HG02763 (cell line): ENCODE measurements around the gene SLC41A3.

Source experiments
- ATAC-seq: cut with Tn5 transposase; IDR thresholded peaks from one replicate; pipeline ENCODE4 v1.9.1; 2021; ENCODE audit warnings: mild to moderate bottlenecking, moderate library complexity; ENCODE audit not compliant: unreplicated experiment

Gene SLC41A3

DNA sequence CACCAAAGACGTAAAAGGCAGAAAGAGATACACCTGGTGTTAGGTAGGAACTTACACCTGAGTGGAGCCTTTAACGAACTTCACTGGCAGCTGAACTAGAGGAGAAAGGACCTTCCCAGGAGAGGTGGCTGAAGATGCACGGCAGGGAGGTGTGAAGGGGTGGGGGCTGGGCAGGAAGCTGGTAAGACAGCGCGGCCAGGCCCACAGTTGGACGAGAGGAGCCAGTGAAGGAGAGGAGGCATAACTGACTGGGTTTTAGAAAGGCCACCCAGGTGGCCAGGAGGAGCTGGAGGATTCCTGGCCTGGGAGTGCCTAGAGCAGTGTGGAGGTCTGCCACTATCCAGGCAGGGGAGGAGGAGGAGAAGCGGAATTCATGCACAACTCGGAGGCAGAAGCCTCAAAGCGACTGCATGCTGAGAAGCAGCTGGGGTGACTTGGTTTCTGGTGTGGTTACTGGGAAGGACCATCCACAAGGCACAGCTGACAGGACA is 51.9 kb downstream of the SLC41A3 start:
- no peak for ATAC-seq

DNA sequence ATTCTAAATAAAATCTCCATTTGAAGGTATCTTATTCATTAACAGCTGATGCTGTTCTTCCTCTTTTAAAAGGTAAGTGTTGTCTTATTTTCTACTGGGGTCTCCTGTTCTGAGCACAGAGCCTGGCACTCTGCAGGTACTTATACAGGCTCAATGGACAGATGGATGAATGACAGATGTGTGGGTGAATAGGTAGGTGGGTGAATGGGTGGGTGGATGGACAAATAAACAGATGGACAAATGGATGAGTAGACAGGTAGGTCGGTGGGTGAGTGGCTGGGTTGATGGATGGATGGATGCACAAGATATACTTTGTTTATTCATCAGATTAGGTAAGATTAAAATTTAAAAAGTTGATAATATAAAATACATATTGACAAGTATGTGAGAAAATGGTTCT is 53.5 kb downstream of the SLC41A3 start:
- ATAC-seq: no peak

DNA sequence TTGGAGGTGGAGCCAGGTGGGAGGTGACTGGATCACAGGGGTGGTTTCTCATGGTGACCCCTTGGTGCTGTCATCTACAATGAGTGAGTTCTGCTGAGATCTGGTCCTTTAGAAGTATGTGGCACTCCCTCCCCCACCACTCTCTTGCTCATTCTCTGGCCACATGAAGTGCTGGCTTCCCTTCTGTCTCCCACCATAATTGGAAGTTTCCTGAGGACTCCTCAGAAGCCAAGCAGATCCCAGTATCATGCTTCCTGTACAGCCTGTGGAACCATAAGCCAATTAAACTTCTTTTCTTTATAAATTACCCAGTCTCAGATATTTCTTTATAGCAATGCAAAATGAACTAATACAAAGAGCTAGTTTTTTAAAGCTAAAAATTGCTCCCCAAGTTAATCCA is 54.7 kb downstream of the SLC41A3 start:
- no peak for ATAC-seq

DNA sequence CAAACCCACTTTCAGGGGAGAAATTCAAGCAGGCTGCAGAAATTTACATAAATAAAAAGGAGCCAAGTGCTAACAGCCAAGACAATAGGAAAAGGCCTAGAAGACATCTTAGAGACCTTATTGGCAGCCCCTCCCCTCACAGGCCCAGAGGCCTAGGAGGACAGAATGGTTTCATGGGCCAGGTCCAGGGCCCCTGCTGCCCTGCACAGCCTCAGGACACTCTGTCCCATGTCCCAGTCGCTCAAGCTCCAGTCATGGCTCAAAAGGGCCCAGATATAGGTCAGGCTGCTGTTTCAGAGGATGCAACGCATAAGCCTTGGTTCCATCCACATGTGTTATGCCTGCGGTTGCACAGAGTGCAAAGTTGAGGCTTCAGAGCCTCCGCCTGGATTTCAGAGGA is 55.8 kb downstream of the SLC41A3 start:
- ATAC-seq: no peak

DNA sequence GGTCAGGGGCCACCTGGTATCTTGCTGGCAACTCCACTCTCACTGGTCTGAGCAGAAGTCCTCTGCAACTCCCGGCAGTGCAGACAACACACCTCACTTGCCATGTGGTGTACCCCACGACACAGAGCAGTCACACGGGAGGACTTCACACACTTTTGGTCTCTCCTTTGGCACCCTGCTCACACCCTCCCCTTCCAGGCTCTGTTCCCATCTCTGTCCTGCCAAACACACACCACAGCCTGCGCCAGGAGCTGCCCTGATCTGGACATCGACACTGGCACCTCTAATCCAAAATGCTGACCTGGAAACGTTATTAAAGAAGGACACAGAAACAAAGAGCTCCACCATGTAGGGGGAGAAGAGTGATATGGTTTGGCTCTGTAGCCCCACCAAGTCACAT is 57.2 kb downstream of the SLC41A3 start:
- ATAC-seq: no peak

DNA sequence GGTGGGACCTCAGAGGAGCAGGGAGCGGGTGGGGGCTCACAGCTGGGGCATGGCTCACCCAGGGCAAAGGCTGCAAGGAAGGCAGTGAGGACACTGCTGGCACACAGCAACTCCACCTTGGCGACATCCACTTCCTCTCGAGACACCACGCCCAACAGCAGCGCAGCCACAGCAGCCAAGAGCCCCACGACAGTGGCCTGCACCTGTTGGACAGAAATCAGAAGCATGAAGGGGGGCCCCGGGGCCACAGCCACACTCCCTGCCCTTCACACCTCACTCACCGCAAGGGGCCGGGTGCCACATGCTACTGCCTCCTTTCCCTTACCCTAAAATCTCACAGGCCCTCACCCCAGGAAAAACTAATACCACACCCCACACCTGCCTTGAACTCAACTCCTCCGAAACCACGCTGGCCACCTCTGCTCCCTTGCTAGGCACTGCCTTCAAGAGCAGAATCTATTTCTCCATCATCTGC is 57.6 kb downstream of the SLC41A3 start:
- no peak for ATAC-seq

DNA sequence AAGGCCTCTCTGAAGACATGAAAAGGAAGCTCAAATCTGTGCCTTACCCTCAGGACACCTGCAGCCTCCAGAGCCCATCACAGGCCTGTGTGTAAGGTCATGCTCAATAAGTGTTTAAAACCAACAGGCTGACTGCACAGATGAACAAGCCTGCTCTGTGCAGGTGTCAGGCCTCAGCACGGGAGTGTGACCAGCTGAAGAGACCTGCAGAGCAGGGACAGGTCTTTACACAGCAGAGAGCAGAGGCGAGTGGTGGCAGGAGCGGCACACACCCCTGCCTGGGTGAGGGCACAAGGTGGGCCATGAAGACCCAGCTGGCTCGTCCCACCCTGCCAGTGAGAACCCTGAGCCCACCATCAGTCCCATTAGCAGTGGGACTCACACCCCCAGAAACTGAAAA is 58.1 kb downstream of the SLC41A3 start:
- ATAC-seq: no peak

DNA sequence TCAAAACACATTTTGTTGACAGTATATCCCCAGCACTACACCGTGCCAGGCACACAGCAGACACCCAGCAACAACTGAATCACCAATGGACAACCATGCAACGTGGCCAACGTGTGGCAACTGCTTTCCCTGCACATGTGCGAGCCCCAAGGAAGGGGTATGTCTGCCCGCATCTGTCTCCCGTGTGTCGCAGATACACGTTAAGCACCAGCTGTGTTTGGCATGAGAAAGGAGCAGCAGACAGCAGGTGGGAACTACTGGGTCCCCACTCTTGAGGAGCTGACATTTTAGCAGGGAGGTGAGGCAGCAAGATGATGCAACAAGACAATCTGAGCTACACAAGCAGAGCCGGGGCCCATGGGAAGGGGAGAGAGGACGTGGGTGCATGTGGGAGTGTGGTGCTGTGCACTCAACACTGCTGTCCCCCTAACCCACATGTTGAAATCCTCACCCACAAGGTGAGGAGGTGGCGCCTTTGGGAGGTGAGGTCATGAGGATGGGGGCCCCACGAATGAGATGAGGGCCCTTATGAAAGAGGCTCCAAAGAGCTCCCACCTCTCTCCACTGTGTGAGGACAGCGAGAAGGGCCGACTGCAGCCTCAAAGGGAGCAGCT is 58.7 kb downstream of the SLC41A3 start:
- ATAC-seq: no peak

DNA sequence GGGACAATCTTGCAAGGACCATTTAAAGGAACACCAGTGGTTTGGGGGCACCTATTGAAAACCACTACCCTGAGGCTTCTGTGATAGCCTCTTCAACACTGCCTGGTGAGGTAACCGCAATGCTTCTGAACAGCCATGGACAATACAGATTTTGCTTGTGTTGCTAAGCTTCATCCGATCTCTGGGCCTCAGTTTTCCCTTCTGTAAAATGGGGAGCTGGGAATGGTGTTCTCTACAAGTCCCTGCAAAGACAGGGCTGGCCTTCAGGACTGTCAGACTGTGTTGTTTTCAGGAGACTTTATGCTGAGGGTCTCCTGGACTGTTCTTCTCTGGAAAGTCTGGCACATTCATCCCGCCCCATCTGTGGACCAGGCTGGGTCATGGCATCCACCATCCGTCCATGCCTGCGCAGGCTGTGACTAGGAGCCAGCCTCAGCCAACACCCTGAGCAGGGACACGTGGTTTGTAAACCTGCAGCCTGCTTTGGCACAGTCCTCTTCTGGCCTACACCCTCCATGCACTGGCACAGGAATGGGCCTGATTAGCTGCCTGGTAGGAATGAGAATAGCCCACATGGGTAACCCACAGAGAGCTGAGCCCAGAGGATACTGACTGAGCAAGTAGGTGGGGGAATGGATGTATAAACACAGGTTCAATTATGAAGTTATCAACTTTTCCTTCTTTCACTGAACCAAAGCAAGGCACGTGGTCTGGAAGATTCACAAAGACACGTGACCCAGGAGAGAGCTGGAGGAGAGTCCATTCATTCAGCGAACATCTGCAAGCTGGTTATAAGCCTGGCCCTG is 59.7 kb downstream of the SLC41A3 start:
- no peak for ATAC-seq

DNA sequence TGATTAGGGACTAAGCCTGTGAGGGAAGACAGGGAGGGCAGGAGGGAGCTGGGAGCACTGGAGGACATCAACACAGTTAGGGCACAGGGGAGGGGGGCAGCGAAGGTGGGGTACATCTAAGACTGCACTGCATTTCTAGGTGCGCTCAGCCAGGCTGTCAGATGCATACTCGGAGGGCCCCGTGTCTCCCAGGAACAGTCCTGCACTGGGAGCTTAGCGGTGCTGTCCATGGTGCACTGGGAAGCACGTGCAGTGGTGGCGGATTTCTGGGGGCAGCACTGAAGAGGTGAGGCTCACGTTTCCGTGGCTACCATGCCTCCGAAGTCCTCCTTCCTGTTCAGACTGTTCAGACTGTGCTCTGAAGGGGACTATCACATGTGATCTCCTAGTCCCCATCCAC is 60.5 kb downstream of the SLC41A3 start:
- no peak for ATAC-seq

DNA sequence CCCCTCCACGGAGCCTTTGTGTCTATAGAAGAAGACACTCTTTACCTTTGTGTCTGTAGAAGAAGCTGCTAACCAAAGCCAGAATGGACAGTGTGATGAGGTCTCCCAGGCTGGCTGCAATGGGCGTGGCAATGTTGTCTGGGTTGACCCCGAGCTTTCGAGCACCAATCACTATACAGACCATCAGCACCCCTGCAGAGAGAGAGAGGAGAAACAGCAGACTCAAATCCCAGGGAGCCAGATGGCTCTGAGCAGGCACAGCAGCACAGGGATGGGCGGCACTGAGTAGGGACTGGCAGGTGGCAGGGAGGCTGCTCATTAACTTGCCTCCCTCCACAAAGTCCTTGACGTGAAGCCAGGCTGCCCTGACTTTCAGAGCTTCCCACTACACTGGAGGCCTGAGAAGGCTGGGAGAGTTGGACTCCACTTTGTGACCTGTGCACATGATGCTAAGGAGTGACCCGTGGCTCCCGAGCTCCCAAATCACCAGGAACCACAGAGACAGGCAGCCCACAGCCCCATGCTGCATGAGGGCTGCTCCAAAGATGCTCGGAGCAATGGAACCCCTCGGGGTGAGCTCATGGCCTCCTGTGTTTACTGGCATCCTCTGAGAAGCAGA is 61.1 kb downstream of the SLC41A3 start:
- ATAC-seq: no peak

DNA sequence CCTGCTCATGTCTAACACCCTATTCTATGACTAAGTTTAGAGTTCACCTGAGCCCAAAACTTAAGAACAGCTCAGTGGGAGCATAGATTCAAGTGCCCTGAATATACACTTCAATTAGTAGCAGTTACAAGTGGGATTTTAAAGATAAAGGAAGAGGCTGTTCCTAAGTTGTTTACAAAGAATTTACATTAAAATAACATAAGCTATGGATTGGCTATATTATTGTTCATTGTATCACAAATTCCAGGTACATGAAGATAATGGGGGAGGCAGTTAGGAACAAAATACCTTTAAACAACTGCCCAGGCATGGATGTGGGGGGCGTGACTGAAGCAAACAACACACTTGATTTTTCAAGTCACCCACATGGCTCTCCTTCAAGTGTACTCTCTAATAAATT is 62.2 kb downstream of the SLC41A3 start:
- ATAC-seq: no peak

DNA sequence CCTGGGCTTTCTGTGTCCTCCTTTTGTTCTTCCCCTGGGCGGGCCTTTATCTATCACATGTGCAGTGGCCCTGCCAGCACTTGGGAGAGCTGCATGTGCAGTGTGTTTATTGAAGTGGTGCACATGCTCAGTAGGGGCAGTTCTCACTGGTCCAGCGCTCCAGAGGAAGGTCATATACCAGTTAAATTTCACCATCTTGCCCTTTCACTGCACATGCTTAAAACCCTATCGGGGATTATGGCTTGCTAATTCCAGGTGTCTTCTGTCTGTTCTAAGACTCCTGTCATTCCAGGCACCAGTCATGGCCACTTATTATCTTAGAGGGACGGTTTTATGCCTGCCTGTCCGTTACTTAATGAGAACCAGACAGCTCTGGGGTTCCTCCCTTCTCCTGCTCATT is 62.7 kb downstream of the SLC41A3 start:
- ATAC-seq: no peak

DNA sequence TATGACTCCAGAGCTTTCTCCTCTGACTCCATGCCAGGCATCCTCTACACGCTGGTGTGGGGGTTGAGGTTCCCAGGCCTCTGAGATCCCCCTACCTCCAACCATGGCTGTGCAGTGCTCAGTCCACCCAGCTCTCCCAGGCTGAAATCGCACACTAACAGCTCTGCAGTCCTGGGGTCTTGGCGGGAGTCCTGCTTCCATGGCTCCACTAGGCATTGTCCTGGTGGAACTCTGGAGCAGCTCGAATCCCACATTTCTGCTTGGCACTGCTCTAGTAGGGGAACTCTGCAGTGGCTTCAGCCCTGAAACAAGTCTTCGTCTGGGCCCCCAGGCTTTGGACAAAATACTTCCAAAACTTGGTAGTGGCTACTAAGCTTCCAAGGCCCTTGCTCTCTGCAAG is 64.2 kb downstream of the SLC41A3 start:
- no peak for ATAC-seq

DNA sequence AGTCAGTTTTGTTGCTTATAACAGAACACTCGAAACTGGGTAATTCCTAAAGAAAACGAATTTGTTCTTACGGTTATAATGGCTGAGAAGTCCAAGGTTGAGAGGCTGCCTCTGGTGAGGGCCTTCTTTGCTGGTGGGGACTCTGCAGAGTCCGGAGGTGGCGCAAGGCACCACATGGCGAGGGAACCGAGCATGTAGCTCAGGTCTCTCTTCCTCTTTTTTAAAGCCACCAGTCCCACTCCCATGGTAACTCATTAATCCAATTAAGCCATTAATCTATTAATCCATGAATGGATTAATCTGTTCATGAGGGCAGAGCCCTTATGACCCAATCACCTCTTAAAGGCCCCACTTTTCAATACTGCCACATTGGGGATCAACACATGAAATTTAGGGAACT is 64.9 kb downstream of the SLC41A3 start:
- no peak for ATAC-seq

DNA sequence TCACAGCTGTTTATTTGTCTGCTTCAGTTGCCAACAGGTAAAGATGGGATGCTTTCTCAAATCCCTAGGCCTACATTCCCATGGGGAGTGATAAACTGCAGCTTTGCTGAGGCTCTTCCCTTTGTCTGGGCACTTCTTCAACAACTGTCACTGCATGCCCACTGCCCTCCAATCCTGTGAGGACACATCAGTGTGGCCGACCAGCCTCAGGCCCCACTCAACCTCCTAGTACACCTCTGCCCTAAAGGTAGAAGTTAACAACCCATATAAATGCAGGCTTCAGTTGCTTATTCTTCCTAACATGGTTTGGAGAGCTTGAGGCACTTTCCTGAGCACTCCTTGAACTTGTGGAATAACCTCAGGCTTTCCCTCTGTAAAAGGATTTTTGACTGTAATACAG is 65.4 kb downstream of the SLC41A3 start:
- ATAC-seq: no peak

DNA sequence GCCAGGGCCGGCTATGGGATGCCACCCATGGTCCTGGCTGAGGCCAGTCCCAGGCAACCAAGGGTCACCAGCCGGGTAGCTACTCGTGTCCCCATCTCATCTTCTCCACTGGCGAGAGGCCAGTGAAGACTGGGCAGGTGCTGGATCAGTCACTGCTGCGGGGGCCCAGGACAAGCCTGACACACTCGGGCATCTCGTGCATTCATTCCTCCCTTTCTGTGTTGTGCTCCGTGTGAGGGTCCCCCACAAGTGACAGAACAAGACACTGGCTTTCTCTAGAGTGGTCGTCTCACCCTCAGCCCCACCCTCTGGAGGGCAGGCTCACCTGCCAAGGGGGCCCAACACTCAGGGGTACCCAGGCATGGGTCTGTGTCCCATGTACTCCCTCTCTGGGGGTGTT is 66.6 kb downstream of the SLC41A3 start:
- ATAC-seq: no peak

DNA sequence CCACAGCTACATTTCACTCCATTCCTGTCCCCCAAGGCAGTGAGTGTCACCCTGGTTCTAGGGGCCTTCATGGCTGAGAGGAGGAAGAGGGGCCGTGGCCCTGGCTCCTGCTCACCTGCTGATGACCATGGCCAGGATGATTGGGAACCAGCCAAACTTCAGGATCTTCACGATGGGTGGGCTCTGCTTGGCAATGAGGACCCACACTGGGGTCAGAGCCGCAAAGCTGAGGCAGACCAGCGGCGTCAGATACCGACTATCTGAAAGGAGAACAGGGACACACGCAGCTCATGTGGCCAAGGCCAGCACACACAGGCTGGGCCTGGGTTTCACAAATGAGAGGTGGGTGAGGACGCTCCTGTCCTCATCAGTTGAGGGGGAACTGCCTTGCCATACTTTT is 67.3 kb downstream of the SLC41A3 start:
- no peak for ATAC-seq

DNA sequence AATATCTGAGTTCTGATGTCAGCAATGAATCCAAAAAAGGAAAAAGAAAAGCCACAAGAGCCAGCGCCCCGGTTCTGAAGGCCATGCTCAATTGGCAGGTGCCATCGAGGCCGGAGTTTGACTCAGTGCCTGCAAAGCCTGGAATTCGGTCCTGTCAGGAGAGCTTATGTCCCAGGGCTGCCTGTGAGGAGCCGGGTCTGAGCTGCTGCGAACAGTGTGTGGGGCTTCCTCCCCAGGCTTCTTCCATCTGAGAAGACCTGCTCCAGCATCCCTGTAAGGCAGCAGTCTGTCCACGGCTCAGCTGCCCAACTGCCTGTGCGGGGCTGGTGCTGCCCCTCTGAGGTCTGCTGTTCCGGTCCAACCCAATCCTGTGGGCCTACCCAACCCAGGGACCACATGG is 68.8 kb downstream of the SLC41A3 start:
- ATAC-seq: no peak

DNA sequence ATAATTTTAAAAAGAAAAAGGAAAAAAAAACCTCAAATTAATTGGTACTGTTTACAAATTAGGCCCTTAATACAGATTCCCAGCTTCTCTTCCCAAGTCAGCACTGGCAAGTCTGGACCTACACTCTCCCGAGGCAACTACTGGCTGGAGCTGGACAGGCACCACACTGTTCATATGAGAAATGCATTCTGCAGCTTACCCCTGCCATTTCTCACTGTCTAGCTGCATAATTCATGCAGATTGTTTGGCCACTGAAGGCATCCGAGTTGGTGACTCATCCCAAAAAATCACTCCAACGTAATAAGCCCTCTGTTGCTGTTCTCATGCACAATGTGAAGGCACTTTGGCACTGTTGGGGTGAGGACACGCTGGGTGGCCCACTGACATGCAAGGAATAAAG is 69.7 kb downstream of the SLC41A3 start:
- ATAC-seq: no peak

DNA sequence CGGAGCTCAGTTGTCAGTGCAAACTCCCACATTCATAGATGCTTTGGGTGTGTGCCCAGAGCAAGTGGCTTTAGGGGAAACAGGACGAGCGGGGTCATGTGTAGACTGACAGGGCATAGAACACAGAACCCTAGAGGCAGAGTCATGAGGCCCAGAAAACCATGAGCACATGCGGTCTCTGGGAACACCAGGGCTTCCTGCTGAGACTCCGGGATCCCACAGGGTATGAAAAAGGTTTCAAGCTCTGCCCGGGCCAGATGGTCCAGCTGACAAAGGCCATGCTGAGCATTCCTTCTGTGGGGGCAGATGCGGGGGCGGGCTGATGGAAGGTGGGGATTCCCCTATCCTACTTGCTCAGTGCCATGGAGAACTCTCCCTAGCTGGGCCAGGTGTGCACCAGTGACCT is 70.2 kb downstream of the SLC41A3 start:
- no peak for ATAC-seq

DNA sequence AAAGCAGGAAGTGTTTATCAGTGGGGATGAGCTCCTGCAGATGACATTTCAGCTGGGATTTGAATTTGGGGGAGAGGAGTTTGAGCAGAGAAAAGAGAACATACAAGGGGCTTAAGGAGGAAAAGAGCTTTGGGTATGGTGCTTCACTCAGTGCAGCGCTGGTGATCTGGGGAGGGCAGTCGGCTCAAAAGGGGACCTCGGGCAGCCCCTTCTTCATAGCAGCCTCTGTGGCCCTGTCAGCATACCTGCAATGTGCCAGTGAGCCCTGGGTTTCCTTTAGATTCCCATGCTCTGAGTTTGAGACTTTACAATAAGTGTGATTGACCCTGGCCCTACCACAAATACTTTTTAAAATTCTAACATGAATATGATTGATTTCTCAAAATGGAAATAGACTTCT is 74.7 kb downstream of the SLC41A3 start:
- no peak for ATAC-seq
